Activated T-cell treated with anti-CD3 and anti-CD28 coated beads, Interleukin-2, amount 50 U/mL, for 24 hours (primary cell): Measurements from ENCODE around the gene AQP5.

Experiments used
- DNase-seq: peaks from one replicate; pipeline ENCODE4 v3.0.0-alpha.2; 2020
- H3K27ac Mint-ChIP-seq: 2 replicates; pipeline ENCODE4 v1.8.0; 2020; ENCODE audit warnings: mild to moderate bottlenecking, mixed read lengths
- H3K27me3 Mint-ChIP-seq: 2 replicates; pipeline ENCODE4 v1.8.0; 2020; ENCODE audit warnings: mixed read lengths
- H3K36me3 Mint-ChIP-seq: 2 replicates; pipeline ENCODE4 v1.8.0; 2020; ENCODE audit warnings: low read depth, mixed read lengths
- H3K4me1 Mint-ChIP-seq: 2 replicates; pipeline ENCODE4 v1.8.0; 2020; ENCODE audit warnings: low read depth, mixed read lengths
- H3K4me3 Mint-ChIP-seq: 2 replicates; pipeline ENCODE4 v1.8.0; 2020; ENCODE audit warnings: mild to moderate bottlenecking, moderate library complexity, mixed read lengths
- H3K9me3 Mint-ChIP-seq: 2 replicates; pipeline ENCODE4 v1.8.0; 2020; ENCODE audit warnings: mixed read lengths

AQP5 gene

GRCh38 chr12:49924628-49925246, 36.9 kb upstream of the AQP5 start:
- Mint-ChIP-seq H3K36me3 (no peaks in the 10 kb centered on the region), H3K4me3 (no peak overlapping the region), H3K9me3 (no peaks in the 10 kb centered on the region), H3K4me1 (peaks cover 2% of the 10 kb centered on the region), H3K27me3 (no peaks in the 10 kb centered on the region), H3K27ac (no peak overlapping the region)
- peak; percentile 7 for DNase-seq

DNA sequence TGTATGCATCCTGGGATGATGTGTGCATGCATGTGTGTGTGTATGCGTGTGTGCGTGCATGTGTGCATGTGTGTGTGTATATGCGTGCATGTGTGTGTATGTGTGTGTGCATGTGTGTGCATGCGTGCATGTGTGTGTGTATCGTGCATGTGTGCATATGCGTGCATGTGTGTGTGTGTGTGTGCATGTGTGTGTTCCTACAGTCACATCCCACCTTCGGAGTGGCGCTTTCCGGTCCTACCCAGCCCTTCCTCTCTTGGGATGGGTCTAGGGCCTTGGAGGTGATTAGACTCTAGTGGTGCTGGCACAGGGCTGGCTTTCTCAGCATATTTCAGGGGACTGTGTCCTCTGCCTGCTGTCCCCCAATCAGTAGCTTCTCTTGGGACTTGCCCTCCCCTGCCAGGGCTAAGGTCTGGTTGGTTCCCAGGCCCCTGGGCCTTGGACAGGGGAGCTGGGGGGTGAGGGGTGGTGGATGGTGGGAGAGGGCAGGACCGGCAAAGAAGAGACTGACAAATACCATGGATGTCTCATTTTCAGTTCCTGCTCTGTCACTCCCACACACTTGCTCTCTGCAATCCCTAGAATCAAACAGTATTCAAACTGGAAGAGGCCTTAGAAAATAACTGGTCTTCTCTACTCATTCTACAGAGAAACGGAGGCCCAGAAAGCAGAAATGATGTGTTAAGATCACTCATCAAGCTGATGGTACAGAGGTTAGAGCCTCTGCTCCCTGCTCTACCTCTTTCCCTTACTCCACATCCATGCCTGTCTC, 36.1 kb upstream of the AQP5 start:
- H3K27ac Mint-ChIP-seq = no peak overlapping the region
- no peaks in the 10 kb centered on the region for H3K27me3 Mint-ChIP-seq
- H3K4me1 Mint-ChIP-seq = peaks cover 4% of the 10 kb centered on the region
- no peaks in the 10 kb centered on the region for H3K36me3 Mint-ChIP-seq
- H3K9me3 Mint-ChIP-seq = no peaks in the 10 kb centered on the region
- DNase-seq = peak; percentile 5
- no peak overlapping the region for H3K4me3 Mint-ChIP-seq

DNA sequence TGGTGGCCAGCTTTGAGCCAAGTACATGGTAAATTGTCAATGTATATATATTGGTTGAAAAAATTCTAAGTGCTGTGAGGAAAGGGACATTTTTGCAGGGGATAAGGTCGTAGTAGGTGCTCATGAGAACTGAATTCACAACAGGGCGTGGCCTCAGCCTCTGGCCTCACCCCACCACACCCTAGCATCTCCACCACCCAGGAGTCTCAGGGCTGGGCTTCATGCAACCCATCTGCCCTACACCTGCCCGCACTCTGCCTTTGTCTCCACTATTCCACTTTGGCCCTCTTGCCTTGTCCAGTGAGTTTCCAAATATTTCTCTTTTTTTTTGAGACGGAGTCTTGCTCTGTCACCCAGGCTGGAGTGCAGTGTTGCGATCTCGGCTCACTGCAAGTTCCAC, 33.2 kb upstream of the AQP5 start:
- no peak overlapping the region for H3K4me3 Mint-ChIP-seq
- no peaks in the 10 kb centered on the region for H3K9me3 Mint-ChIP-seq
- DNase-seq = peak; percentile 16
- no peaks in the 10 kb centered on the region for H3K36me3 Mint-ChIP-seq
- no peak overlapping the region for H3K27ac Mint-ChIP-seq
- H3K4me1 Mint-ChIP-seq = peaks cover 13% of the 10 kb centered on the region
- no peaks in the 10 kb centered on the region for H3K27me3 Mint-ChIP-seq

DNA sequence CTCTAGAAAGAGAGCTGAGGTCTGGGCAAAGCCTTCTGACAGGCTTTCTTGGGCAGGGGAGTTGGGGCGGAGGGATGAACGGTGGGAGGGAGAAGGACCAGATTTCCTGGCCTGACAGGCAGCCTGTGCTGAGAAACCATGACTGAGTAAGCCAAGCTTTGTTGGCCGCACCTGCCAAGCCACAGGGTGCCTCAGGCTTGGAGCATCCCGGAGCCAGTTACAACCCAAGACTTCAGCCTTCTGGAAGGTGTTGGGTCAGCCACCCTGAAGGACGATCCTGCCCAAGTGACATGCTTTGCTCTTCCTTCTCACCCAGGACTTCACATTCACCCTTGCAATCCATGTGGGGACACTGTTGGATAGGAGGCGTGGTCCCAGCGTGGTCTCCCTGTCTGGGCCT, 32.1 kb upstream of the AQP5 start:
- H3K4me1 Mint-ChIP-seq = peaks cover 13% of the 10 kb centered on the region

GRCh38 chr12:49930515-49931288, 31.0 kb upstream of the AQP5 start:
- Mint-ChIP-seq H3K4me1 (peaks cover 13% of the 10 kb centered on the region), H3K36me3 (no peaks in the 10 kb centered on the region), H3K4me3 (no peak overlapping the region), H3K9me3 (no peaks in the 10 kb centered on the region), H3K27ac (no peak overlapping the region), H3K27me3 (no peaks in the 10 kb centered on the region)
- DNase-seq = no peak

More for the DNA sequence above, 32.1 kb upstream of the AQP5 start:
- H3K4me3 Mint-ChIP-seq = no peak overlapping the region
- no peaks in the 10 kb centered on the region for H3K36me3 Mint-ChIP-seq
- no peaks in the 10 kb centered on the region for H3K9me3 Mint-ChIP-seq
- DNase-seq = peak; percentile 22
- no peaks in the 10 kb centered on the region for H3K27me3 Mint-ChIP-seq
- no peak overlapping the region for H3K27ac Mint-ChIP-seq

GRCh38 chr12:49932023-49932422, 29.6 kb upstream of the AQP5 start:
- H3K36me3 Mint-ChIP-seq = no peaks in the 10 kb centered on the region

DNA sequence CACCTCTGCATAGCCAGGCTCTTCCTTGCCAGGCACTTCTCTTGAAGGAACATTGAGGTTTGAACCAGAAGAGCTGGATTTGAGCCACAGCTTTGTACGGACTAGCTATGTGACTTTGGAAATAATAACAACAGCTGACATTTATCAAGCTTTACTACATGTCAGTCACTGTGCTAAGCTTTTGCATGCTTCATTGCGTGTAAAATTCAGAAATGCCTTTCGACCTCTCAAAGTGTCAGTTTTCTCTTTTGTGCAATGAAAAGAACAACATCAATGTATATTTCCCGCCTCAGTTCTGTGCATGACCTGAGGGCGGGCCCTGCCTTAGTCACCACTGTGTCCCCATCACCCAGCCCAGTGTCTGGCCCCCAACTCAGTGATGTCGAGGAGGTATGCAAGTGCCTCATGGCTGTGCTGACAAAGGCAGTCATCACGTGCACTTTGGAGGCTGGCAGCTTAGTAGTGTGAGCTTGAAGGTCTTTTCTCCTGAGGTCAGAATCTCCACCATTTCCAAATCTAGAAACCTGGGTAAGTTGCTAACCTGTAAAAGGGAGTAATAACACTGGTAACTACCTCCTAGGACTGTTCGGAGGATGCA, 29.0 kb upstream of the AQP5 start:
- no peak for DNase-seq
- Mint-ChIP-seq H3K27ac (no peak overlapping the region), H3K4me3 (no peak overlapping the region), H3K27me3 (no peaks in the 10 kb centered on the region), H3K36me3 (no peaks in the 10 kb centered on the region), H3K9me3 (no peaks in the 10 kb centered on the region), H3K4me1 (peaks cover 11% of the 10 kb centered on the region)

More at GRCh38 chr12:49932023-49932422, 29.6 kb upstream of the AQP5 start:
- no peak overlapping the region for H3K4me3 Mint-ChIP-seq
- no peak overlapping the region for H3K27ac Mint-ChIP-seq
- H3K4me1 Mint-ChIP-seq = peaks cover 11% of the 10 kb centered on the region
- H3K27me3 Mint-ChIP-seq = no peaks in the 10 kb centered on the region
- DNase-seq = peak; percentile 22
- H3K9me3 Mint-ChIP-seq = no peaks in the 10 kb centered on the region

GRCh38 chr12:49933796-49934195, 27.9 kb upstream of the AQP5 start:
- Mint-ChIP-seq H3K9me3 (no peaks in the 10 kb centered on the region), H3K27ac (no peak overlapping the region), H3K4me1 (peaks cover 11% of the 10 kb centered on the region), H3K27me3 (no peaks in the 10 kb centered on the region), H3K4me3 (no peak overlapping the region), H3K36me3 (no peaks in the 10 kb centered on the region)
- DNase-seq = peak; percentile 13

DNA sequence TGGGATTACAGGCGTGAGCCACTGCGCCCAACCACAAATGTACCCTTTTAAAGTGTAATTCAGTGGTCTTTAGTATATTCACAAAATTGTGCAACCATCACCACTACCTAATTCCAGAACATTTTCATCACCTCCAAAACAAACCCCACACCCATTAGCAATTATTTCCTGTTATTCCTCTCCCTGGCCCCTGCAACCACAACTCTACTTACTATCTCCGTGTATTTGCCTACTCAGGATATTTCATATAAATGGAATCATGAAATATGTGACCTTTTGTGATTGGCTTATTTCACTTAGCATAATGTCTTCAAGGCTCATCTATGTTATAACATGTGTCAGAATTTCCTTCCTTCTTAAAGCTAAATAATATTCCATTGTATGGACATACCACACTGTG, 27.2 kb upstream of the AQP5 start:
- H3K4me1 Mint-ChIP-seq = peaks cover 11% of the 10 kb centered on the region
- H3K36me3 Mint-ChIP-seq = no peaks in the 10 kb centered on the region
- H3K27ac Mint-ChIP-seq = no peak overlapping the region

DNA sequence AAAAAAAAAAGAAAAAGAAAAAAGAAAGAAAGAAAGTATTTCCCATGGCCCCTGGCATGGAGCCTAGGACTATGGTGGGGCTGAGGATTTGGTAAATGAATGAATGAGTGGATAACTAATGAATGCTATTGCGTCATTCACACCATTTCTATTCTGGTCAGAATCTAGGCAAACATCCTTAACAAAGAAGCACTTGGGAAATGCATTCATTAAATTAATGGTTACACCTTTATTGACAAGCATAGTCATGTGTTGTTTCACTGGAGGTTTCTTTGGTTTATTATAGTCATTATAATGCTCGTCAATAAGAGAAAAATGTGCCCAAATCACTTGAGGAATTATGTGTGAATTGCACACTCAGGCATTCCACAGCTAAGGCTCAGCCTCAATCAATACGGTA, 24.7 kb upstream of the AQP5 start:
- Mint-ChIP-seq H3K27ac (no peak overlapping the region), H3K4me1 (no peaks in the 10 kb centered on the region), H3K36me3 (no peaks in the 10 kb centered on the region), H3K9me3 (no peaks in the 10 kb centered on the region), H3K27me3 (no peaks in the 10 kb centered on the region), H3K4me3 (no peak overlapping the region)
- DNase-seq = no peak

More for the DNA sequence above, 27.2 kb upstream of the AQP5 start:
- Mint-ChIP-seq H3K27me3 (no peaks in the 10 kb centered on the region), H3K4me3 (no peak overlapping the region), H3K9me3 (no peaks in the 10 kb centered on the region)
- no peak for DNase-seq

DNA sequence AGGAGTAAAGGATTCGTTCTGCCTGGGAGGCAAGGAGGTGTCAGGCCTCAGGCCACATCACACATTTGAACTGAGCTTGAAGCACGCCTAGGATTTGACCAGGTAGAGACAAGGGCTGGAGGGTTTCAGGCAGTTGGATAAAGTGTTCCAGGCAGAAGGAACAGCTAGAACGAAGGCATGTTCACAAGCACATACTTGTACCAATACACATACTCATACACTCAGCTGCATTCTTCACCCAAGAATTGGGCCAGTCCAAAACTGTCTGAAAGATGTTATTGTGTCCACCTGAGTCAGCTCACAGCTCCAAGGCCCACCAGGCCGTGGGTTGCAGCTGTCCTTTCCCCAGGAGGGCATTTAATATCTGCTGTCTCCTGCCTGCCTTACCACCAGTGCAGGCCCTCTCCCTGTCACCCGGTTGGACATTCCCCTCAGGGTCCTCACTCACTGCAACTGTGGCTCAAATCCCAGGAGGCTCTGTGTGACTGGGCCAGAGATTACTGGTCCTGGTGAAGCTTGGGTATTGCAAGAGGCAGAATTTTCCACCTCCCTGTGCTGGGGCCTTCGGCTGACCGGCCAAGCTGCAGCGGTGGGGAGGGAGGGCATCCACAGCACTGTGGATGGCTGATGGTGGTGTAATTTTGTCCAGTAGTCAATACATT, 23.9 kb upstream of the AQP5 start:
- DNase-seq = peak; percentile 16
- Mint-ChIP-seq H3K9me3 (no peaks in the 10 kb centered on the region), H3K4me1 (peaks cover 2% of the 10 kb centered on the region), H3K36me3 (no peaks in the 10 kb centered on the region), H3K4me3 (no peak overlapping the region), H3K27ac (no peak overlapping the region), H3K27me3 (no peaks in the 10 kb centered on the region)

- Mint-ChIP-seq H3K4me3 (no peak overlapping the region), H3K27me3 (no peaks in the 10 kb centered on the region), H3K9me3 (no peaks in the 10 kb centered on the region), H3K4me1 (peaks cover 9% of the 10 kb centered on the region), H3K27ac (no peak overlapping the region), H3K36me3 (no peaks in the 10 kb centered on the region)
- peak; percentile 5 for DNase-seq
These were observed 22.4 kb upstream of the AQP5 start for GRCh38 chr12:49939307-49939706.

GRCh38 chr12:49939707-49940106, 22.0 kb upstream of the AQP5 start:
- no peak overlapping the region for H3K4me3 Mint-ChIP-seq
- no peaks in the 10 kb centered on the region for H3K27me3 Mint-ChIP-seq
- peaks cover 13% of the 10 kb centered on the region for H3K4me1 Mint-ChIP-seq
- peak; percentile 5 for DNase-seq
- H3K27ac Mint-ChIP-seq = no peak overlapping the region
- no peaks in the 10 kb centered on the region for H3K9me3 Mint-ChIP-seq
- no peaks in the 10 kb centered on the region for H3K36me3 Mint-ChIP-seq
